ENCODE measurements around the gene TAS2R13.

TAS2R13 gene

DNA sequence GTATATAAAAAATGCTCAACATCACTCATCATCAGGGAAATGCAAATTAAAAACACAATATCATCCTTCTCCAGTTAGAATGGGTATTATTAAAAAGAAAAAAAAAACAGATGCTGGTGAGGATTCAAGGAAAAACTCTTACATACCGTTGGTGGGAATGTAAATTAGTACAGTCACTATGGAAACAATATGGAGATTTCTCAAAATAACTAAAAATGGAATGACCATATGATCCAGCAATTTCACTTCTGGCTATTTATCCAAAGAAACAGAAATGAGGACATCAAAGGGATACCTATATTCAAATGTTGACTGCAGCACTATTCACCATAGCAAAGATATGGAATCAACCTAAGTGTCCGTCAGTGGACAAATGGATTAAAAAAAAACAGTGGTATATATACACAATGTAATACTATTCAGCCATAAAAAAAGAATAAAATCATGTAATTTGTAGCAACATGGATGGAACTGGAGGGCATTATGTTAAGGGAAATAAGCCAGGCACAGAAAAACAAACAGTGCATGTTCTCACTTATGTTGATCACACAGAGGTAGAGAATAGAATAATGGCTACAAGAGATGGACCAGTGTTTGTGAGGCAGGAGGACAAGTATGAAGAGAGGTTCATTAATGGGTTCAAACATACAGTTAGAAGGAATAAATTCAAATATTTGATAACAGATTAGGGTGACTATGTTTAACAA, 45.7 kb downstream of the TAS2R13 start:
- H3K36me3 ChIP-seq (ENCODE audit: control insufficient read depth in 2 of 2, insufficient read depth in 1 of 2, low read length in 2 of 2): peaks cover 0 to 2% of the 10 kb centered on the region in 2 experiments; a peak in 1 of 3 replicates
- no peak overlapping the region for H3K4me3 ChIP-seq (ENCODE audit: low read depth, low read length)
- TF ChIP-seq, protein P1, sequence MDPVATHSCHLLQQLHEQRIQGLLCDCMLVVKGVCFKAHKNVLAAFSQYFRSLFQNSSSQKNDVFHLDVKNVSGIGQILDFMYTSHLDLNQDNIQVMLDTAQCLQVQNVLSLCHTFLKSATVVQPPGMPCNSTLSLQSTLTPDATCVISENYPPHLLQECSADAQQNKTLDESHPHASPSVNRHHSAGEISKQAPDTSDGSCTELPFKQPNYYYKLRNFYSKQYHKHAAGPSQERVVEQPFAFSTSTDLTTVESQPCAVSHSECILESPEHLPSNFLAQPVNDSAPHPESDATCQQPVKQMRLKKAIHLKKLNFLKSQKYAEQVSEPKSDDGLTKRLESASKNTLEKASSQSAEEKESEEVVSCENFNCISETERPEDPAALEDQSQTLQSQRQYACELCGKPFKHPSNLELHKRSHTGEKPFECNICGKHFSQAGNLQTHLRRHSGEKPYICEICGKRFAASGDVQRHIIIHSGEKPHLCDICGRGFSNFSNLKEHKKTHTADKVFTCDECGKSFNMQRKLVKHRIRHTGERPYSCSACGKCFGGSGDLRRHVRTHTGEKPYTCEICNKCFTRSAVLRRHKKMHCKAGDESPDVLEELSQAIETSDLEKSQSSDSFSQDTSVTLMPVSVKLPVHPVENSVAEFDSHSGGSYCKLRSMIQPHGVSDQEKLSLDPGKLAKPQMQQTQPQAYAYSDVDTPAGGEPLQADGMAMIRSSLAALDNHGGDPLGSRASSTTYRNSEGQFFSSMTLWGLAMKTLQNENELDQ (tag by site-specific recombination; IDR thresholded peaks at IDR 0.05; ENCODE audit: low read depth): no peak
- TF ChIP-seq ZNF701 (tag by site-specific recombination; IDR thresholded peaks at IDR 0.05) (no peak), YY1 (tag by site-specific recombination; IDR thresholded peaks at IDR 0.05) (no peak), ZNF433 (tag by site-specific recombination; IDR thresholded peaks at IDR 0.05; ENCODE audit: low read depth) (no peak), ZNF354C (tag by site-specific recombination; IDR thresholded peaks at IDR 0.05; ENCODE audit: borderline replicate concordance, low read depth) (no peak), ZNF791 (tag by site-specific recombination; IDR thresholded peaks at IDR 0.05) (no peak), ZNF654 (tag by site-specific recombination; IDR thresholded peaks at IDR 0.05; ENCODE audit: low read depth) (no peak), ZNF837 (tag by site-specific recombination; IDR thresholded peaks at IDR 0.05) (no peak), ZNF214 (tag by site-specific recombination; IDR thresholded peaks at IDR 0.05; ENCODE audit: borderline replicate concordance) (no peak)
- TF ChIP-seq, protein P2, sequence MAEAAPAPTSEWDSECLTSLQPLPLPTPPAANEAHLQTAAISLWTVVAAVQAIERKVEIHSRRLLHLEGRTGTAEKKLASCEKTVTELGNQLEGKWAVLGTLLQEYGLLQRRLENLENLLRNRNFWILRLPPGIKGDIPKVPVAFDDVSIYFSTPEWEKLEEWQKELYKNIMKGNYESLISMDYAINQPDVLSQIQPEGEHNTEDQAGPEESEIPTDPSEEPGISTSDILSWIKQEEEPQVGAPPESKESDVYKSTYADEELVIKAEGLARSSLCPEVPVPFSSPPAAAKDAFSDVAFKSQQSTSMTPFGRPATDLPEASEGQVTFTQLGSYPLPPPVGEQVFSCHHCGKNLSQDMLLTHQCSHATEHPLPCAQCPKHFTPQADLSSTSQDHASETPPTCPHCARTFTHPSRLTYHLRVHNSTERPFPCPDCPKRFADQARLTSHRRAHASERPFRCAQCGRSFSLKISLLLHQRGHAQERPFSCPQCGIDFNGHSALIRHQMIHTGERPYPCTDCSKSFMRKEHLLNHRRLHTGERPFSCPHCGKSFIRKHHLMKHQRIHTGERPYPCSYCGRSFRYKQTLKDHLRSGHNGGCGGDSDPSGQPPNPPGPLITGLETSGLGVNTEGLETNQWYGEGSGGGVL (tag by site-specific recombination; IDR thresholded peaks at IDR 0.05): no peak
- TF ChIP-seq, protein P3, sequence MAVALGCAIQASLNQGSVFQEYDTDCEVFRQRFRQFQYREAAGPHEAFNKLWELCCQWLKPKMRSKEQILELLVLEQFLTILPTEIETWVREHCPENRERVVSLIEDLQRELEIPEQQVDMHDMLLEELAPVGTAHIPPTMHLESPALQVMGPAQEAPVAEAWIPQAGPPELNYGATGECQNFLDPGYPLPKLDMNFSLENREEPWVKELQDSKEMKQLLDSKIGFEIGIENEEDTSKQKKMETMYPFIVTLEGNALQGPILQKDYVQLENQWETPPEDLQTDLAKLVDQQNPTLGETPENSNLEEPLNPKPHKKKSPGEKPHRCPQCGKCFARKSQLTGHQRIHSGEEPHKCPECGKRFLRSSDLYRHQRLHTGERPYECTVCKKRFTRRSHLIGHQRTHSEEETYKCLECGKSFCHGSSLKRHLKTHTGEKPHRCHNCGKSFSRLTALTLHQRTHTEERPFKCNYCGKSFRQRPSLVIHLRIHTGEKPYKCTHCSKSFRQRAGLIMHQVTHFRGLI (tag by site-specific recombination; IDR thresholded peaks at IDR 0.05): no peak
- TF ChIP-seq, protein P4, sequence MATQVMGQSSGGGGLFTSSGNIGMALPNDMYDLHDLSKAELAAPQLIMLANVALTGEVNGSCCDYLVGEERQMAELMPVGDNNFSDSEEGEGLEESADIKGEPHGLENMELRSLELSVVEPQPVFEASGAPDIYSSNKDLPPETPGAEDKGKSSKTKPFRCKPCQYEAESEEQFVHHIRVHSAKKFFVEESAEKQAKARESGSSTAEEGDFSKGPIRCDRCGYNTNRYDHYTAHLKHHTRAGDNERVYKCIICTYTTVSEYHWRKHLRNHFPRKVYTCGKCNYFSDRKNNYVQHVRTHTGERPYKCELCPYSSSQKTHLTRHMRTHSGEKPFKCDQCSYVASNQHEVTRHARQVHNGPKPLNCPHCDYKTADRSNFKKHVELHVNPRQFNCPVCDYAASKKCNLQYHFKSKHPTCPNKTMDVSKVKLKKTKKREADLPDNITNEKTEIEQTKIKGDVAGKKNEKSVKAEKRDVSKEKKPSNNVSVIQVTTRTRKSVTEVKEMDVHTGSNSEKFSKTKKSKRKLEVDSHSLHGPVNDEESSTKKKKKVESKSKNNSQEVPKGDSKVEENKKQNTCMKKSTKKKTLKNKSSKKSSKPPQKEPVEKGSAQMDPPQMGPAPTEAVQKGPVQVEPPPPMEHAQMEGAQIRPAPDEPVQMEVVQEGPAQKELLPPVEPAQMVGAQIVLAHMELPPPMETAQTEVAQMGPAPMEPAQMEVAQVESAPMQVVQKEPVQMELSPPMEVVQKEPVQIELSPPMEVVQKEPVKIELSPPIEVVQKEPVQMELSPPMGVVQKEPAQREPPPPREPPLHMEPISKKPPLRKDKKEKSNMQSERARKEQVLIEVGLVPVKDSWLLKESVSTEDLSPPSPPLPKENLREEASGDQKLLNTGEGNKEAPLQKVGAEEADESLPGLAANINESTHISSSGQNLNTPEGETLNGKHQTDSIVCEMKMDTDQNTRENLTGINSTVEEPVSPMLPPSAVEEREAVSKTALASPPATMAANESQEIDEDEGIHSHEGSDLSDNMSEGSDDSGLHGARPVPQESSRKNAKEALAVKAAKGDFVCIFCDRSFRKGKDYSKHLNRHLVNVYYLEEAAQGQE (tag by site-specific recombination; IDR thresholded peaks at IDR 0.05): no peak
- TF ChIP-seq, protein P5, sequence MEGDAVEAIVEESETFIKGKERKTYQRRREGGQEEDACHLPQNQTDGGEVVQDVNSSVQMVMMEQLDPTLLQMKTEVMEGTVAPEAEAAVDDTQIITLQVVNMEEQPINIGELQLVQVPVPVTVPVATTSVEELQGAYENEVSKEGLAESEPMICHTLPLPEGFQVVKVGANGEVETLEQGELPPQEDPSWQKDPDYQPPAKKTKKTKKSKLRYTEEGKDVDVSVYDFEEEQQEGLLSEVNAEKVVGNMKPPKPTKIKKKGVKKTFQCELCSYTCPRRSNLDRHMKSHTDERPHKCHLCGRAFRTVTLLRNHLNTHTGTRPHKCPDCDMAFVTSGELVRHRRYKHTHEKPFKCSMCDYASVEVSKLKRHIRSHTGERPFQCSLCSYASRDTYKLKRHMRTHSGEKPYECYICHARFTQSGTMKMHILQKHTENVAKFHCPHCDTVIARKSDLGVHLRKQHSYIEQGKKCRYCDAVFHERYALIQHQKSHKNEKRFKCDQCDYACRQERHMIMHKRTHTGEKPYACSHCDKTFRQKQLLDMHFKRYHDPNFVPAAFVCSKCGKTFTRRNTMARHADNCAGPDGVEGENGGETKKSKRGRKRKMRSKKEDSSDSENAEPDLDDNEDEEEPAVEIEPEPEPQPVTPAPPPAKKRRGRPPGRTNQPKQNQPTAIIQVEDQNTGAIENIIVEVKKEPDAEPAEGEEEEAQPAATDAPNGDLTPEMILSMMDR (tag by site-specific recombination; IDR thresholded peaks at IDR 0.05): no peak
- TF ChIP-seq, protein P6, sequence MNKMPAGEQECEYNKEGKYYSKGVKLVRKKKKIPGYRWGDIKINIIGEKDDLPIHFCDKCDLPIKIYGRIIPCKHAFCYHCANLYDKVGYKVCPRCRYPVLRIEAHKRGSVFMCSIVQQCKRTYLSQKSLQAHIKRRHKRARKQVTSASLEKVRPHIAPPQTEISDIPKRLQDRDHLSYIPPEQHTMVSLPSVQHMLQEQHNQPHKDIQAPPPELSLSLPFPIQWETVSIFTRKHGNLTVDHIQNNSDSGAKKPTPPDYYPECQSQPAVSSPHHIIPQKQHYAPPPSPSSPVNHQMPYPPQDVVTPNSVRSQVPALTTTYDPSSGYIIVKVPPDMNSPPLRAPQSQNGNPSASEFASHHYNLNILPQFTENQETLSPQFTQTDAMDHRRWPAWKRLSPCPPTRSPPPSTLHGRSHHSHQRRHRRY (tag by site-specific recombination; IDR thresholded peaks at IDR 0.05): no peak
- no peaks in the 10 kb centered on the region for H3K4me1 ChIP-seq (ENCODE audit: control insufficient read depth, insufficient read depth, low read length)
- POLR2A ChIA-PET: no interaction called here
- H3K27ac ChIP-seq (ENCODE audit: extremely low read depth, low read depth, low read length): no peak overlapping the region
- H3K9me3 ChIP-seq (ENCODE audit: control insufficient read depth, insufficient read depth, low read depth, low read length): no peaks in the 10 kb centered on the region
- CTCF ChIA-PET: interaction anchor here (0.5 kb wide), 1 partner anchor 48 kb away, joined by 4 read pairs; no protein-coding TSS in a partner anchor

All from HEK293 (cell line).